Stomach (tissue), 9 donors: ENCODE measurements around the gene ISL2. TPM values are rescaled to one million over a fixed set of nuclear protein-coding genes. Genes with fewer than 3 reads are reported as not detected.

Experiments used
- DNase-seq, 2 donors: peaks; one replicate each; pipeline versions ENCODE4 v3.0.0 to v3.0.0-alpha.2; 2013 to 2019
- H3K27ac ChIP-seq, 5 donors: fragments of 200-600 bp in 4 of 5; sonication (generic) in 4 of 5; one replicate each; pipeline ENCODE4 v1.5.1; 2013 to 2019; ENCODE audit warnings: mild to moderate bottlenecking in 1 of 5, moderate library complexity in 1 of 5
- H3K27me3 ChIP-seq, 3 donors: fragments of 200-600 bp; sonication (generic); one replicate each; pipeline ENCODE4 v1.5.1; 2017 to 2019; ENCODE audit warnings: mixed run types in 1 of 3
- H3K36me3 ChIP-seq, 4 donors: fragments of 200-600 bp; sonication (generic); 1 replicate in 3 of 4; 2 replicates in 1 of 4; pipeline ENCODE4 v1.5.1; 2016 to 2019
- H3K4me1 ChIP-seq, 4 donors: fragments of 200-600 bp; sonication (generic); one replicate each; pipeline ENCODE4 v1.5.1; 2016 to 2019
- H3K4me3 ChIP-seq, 4 donors: fragments of 200-600 bp; sonication (generic) in 3 of 4; one replicate each; pipeline ENCODE4 v1.5.1; 2016 to 2019; ENCODE audit warnings: mild to moderate bottlenecking in 1 of 4
- H3K9me3 ChIP-seq, 4 donors: fragments of 200-600 bp; sonication (generic); one replicate each; pipeline ENCODE4 v1.5.1; 2016 to 2019
- EP300 ChIP-seq: sonication (generic); formaldehyde crosslinking; IDR thresholded peaks from one replicate; pipeline ENCODE4 v1.6.1; 2017; ENCODE audit warnings: antibody characterized with exemption
- POLR2A ChIP-seq, 4 donors: fragments of 450-650 bp; IDR thresholded peaks; one replicate each; pipeline ENCODE4 v1.6.1; 2016; ENCODE audit warnings: antibody characterized with exemption in 4 of 4, control low read depth in 2 of 4, mild to moderate bottlenecking in 1 of 4, moderate library complexity in 1 of 4
- POLR2AphosphoS5 ChIP-seq, 3 donors: sonication (generic); formaldehyde crosslinking; IDR thresholded peaks; one replicate each; pipeline ENCODE4 v1.6.1; 2016; ENCODE audit warnings: antibody characterized with exemption in 3 of 3
- WGBS, 5 donors: extraction: QIAGEN DNeasy Blood & Tissue Kit in 3 of 5; methylation state at CpG; one replicate each; pipeline versions ENCODE4 v1.1.5 to v1.1.7; 2013 to 2018; 5-methylcytosine and 5-hydroxymethylcytosine counted together
- intact Hi-C: fragments of 100-400 bp; cut with DNase I; formaldehyde crosslinking; loops from one replicate; pipeline ENCODE4 v1.15.1; 2023; ENCODE audit warnings: low total_unique reads
- polyA plus RNA-seq, 3 donors: library from polyadenylated mRNA; stranded (reverse); fragments of 200-250 nt; gene quantifications; one replicate each; pipeline ENCODE4 v1.2.3, GENCODE V29; 2013
- total RNA-seq, 5 donors: library from RNA; depleted of rRNA; stranded (reverse); fragments of >200 nt; gene quantifications; one replicate each; pipeline versions ENCODE4 v1.1.0 to v1.2.3, GENCODE V29; 2014 to 2016
- TF ChIP-seq, protein P1 (sequence below), 7 experiments: fragments of 450-650 bp in 4 of 7; fragments of 200-600 bp in 3 of 7; sonication (generic) in 3 of 7; IDR thresholded peaks; one replicate each; pipeline ENCODE4 v1.5.1; 2016 to 2019; ENCODE audit warnings: antibody characterized with exemption in 7 of 7, control low read depth in 2 of 7, mild to moderate bottlenecking in 1 of 7
- donor health status: healthy with polysubstance abuse.
- donor health status: Bipolar disorder and iron deficiency.
- donor health status: healthy.

Gene ISL2
- total and polyA plus RNA-seq, 8 donors = 0.58 to 4.0 (median 2.2) TPM; not detected in 2

DNA sequence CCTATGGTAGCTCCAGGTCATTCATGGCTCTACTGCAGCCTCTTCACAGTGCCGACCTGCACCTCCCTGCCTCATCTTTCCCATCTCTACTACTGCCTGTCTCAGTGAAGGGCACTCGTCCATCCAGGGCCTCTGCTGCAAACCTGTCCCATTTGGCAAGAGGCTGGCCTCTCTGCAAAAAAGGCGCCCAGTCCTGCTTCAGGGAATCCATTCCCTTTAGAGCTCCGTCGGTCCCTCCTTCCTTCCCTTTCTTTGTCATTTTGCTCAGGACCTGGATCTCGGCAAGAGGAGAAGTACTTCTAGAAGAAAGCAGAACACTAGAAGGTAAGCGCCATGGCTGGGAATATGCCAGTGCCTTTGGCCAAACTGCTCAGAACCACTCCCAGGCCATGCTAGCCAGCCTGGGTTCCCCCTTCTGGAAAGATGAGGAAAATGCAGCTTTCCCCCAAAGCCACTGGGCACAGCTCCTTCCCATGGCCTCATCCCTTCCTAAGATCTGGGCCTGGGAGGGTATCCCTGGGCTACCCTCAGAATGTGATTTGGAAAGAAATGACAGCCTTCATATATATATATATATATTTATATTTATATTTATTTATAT is 6.4 kb upstream of the ISL2 start:
- Histone ChIP-seq H3K4me3 (no peak overlapping the region), H3K27me3 (peaks cover 0 to 36% (median 14%) of the 10 kb centered on the region in 3 donors), H3K27ac (no peak overlapping the region), H3K36me3 (no peaks in the 10 kb centered on the region), H3K9me3 (no peaks in the 10 kb centered on the region), H3K4me1 (peaks cover 0 to 7% (median 5%) of the 10 kb centered on the region in 4 donors)
- intact Hi-C loops = loop anchor here (10.0 kb wide), 1 partner anchor 135 kb away; no protein-coding TSS in a partner anchor
- DNase-seq = peak; percentile 71 to 77
- TF ChIP-seq, protein P1, sequence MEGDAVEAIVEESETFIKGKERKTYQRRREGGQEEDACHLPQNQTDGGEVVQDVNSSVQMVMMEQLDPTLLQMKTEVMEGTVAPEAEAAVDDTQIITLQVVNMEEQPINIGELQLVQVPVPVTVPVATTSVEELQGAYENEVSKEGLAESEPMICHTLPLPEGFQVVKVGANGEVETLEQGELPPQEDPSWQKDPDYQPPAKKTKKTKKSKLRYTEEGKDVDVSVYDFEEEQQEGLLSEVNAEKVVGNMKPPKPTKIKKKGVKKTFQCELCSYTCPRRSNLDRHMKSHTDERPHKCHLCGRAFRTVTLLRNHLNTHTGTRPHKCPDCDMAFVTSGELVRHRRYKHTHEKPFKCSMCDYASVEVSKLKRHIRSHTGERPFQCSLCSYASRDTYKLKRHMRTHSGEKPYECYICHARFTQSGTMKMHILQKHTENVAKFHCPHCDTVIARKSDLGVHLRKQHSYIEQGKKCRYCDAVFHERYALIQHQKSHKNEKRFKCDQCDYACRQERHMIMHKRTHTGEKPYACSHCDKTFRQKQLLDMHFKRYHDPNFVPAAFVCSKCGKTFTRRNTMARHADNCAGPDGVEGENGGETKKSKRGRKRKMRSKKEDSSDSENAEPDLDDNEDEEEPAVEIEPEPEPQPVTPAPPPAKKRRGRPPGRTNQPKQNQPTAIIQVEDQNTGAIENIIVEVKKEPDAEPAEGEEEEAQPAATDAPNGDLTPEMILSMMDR (IDR thresholded peaks at IDR 0.05) = peak in 5 of 7 experiments; percentile 40 to 59 (median 44)
- TF ChIP-seq POLR2AphosphoS5 (IDR thresholded peaks at IDR 0.05) = peak in 1 of 3 donors; percentile 32
- TF ChIP-seq EP300 = no peak
- TF ChIP-seq POLR2A (IDR thresholded peaks at IDR 0.05) = no peak
- WGBS, 5 donors = 58 to 73% (median 68%) methylated on average over 7 of the region's 7 CpGs

DNA sequence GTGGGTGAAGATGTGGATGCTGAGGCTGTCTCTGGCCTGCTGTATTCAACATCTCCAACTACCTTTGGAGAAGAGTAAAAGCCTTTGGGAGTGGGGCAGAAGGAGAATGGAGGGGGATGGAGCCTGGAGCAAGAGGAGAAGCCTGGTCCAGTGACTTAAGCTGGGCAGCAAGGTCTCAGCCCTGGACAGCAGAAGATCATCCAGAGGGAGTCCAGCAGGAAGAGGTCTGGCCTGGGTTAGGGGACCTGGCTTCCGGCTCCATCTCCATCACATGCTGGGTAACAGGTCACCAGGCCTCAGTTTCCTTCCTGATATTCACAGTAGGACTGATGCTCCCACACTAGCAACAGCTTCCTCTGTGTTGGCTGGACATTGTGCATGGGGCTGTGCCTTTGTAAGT is 3.8 kb upstream of the ISL2 start:
- Histone ChIP-seq H3K4me3 (no peak overlapping the region), H3K4me1 (peaks cover 7 to 33% (median 26%) of the 10 kb centered on the region in 4 donors), H3K9me3 (no peaks in the 10 kb centered on the region), H3K36me3 (no peaks in the 10 kb centered on the region), H3K27ac (no peak overlapping the region), H3K27me3 (peaks cover 6 to 52% (median 40%) of the 10 kb centered on the region in 3 donors)
- intact Hi-C loops = loop anchor here (10.0 kb wide), 1 partner anchor 138 kb away; no protein-coding TSS in a partner anchor
- WGBS, 5 donors = 91 to 100% (median 100%) methylated on average over 1 of the region's 1 CpG
- no peak for TF ChIP-seq EP300
- no peak for TF ChIP-seq POLR2AphosphoS5 (IDR thresholded peaks at IDR 0.05)
- TF ChIP-seq, protein P1 (IDR thresholded peaks at IDR 0.05) = no peak
- TF ChIP-seq POLR2A (IDR thresholded peaks at IDR 0.05) = no peak
- no peak for DNase-seq

DNA sequence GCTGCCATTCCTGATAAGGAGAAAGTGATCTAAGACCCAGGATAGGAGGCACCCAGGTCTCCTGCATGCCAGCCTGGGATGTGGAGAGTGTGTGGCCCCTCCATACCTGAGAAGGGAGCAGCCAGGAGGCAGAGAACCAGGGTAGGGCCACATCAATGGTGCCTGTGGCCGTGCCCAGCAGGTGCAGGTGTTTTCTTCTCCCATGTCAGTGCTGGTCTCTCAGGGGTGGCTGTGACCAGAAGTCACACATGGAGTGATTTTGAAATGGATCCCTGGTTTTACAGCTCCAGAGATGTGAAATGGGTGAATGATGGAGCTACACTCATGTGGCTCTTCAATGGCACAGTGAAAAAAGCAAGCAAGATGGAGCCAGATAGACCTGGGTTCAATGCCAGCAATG is 3.3 kb upstream of the ISL2 start:
- Histone ChIP-seq H3K9me3 (no peaks in the 10 kb centered on the region), H3K36me3 (no peaks in the 10 kb centered on the region)

DNA sequence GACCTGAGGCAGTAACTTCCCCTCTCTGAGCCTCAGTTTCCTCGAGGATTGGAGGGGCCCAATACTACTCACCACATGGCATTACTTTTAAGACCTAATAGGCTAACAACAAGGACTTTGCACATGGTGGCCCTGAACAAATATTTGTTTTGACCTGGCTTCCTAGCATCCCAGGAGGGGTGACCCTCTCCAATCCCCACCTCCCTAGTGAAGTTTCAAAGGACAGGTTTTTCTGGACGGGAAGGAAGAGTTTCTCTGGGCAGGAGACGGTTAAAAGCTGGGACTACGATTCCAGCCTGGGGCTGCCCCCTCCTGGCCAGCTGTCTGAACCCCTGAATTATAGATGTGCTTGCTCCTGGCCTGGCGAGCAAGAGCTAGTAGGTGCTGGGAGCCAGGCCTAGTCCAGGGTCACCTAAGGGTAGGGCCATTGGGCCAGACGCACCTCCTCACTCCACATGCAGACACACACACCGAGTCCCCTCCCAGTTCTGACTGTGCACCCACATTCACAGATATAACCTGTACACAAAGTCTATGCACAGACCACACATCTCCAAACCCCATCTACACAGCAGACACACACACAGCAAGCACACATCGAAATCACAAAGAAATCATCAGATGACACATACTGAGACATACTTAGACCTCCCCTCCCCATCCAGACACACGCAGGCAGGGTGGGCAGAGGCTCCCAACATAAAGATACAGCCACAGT is 2.7 kb upstream of the ISL2 start:
- WGBS, 5 donors = 37 to 51% (median 47%) methylated on average over 9 of the region's 9 CpGs
- intact Hi-C loops = loop anchor here (10.0 kb wide), 1 partner anchor 139 kb away; no protein-coding TSS in a partner anchor
- TF ChIP-seq POLR2A (IDR thresholded peaks at IDR 0.05) (no peak), POLR2AphosphoS5 (IDR thresholded peaks at IDR 0.05) (no peak), EP300 (no peak)
- TF ChIP-seq, protein P1 (IDR thresholded peaks at IDR 0.05) = no peak
- H3K9me3 ChIP-seq = no peaks in the 10 kb centered on the region
- DNase-seq = peak in 1 of 2 donors; percentile 51
- H3K4me1 ChIP-seq = peaks cover 15 to 44% (median 34%) of the 10 kb centered on the region in 4 donors
- H3K4me3 ChIP-seq = no peak overlapping the region
- no peak overlapping the region for H3K27ac ChIP-seq
- H3K27me3 ChIP-seq = peaks cover 10 to 62% (median 51%) of the 10 kb centered on the region in 3 donors
- H3K36me3 ChIP-seq = no peaks in the 10 kb centered on the region

More for the DNA sequence above, 3.3 kb upstream of the ISL2 start:
- WGBS, 5 donors = 76 to 100% (median 96%) methylated on average over 1 of the region's 1 CpG; no CpG with 5 or more reads in 2 of the 5 donors
- no peak overlapping the region for H3K4me3 ChIP-seq
- TF ChIP-seq EP300 = no peak
- TF ChIP-seq, protein P1 (IDR thresholded peaks at IDR 0.05) = no peak
- no peak for TF ChIP-seq POLR2A (IDR thresholded peaks at IDR 0.05)
- TF ChIP-seq POLR2AphosphoS5 (IDR thresholded peaks at IDR 0.05) = no peak
- H3K27ac ChIP-seq = no peak overlapping the region
- H3K4me1 ChIP-seq = peaks cover 12 to 38% (median 31%) of the 10 kb centered on the region in 4 donors
- peaks cover 9 to 57% (median 46%) of the 10 kb centered on the region in 3 donors for H3K27me3 ChIP-seq
- no peak for DNase-seq
- intact Hi-C loops = loop anchor here (10.0 kb wide), 1 partner anchor 139 kb away; no protein-coding TSS in a partner anchor
